CD14-positive monocyte (primary cell): Measurements from ENCODE around the gene PPP1R1C. TPM values are rescaled to one million over a fixed set of nuclear protein-coding genes. Genes with fewer than 3 reads are reported as not detected.

Experiments
- DNase-seq, 3 donors: peaks; one replicate each; pipeline ENCODE4 v3.0.0-alpha.2; 2011 to 2022
- H2AFZ ChIP-seq: 2 replicates; pipeline ENCODE4 v1.6.0; 2012; ENCODE audit warnings: mild to moderate bottlenecking, low read depth, low read length, inconsistent platforms; ENCODE audit not compliant: insufficient read depth, poor library complexity, severe bottlenecking
- H3K27ac ChIP-seq, 2 donors: 1 replicate in 1 of 2; 2 replicates in 1 of 2; pipeline ENCODE4 v1.5.1; 2012 to 2013; ENCODE audit warnings: low read length in 2 of 2, control low read depth in 1 of 2, inconsistent platforms in 1 of 2, low read depth in 1 of 2, mild to moderate bottlenecking in 1 of 2
- H3K27me3 ChIP-seq, 2 donors: one replicate each; pipeline versions ENCODE4 v1.6.0 to v1.6.1; 2011 to 2013; ENCODE audit warnings: low read length in 2 of 2; ENCODE audit not compliant: control insufficient read depth in 2 of 2, insufficient read depth in 2 of 2
- H3K36me3 ChIP-seq, 2 donors: replicated peaks in 1 of 2; 1 replicate in 1 of 2; 2 replicates in 1 of 2; pipeline versions ENCODE4 v1.5.1 to v1.6.1; 2012 to 2013; ENCODE audit warnings: low read length in 2 of 2, control low read depth in 1 of 2, inconsistent platforms in 1 of 2, mild to moderate bottlenecking in 1 of 2; ENCODE audit not compliant: insufficient read depth in 2 of 2, control insufficient read depth in 1 of 2
- H3K4me1 ChIP-seq, 2 donors: 1 replicate in 1 of 2; 2 replicates in 1 of 2; pipeline versions ENCODE4 v1.5.1 to v1.6.1; 2012 to 2013; ENCODE audit warnings: low read length in 2 of 2, control low read depth in 1 of 2, inconsistent platforms in 1 of 2, mild to moderate bottlenecking in 1 of 2, moderate library complexity in 1 of 2; ENCODE audit not compliant: insufficient read depth in 2 of 2, control insufficient read depth in 1 of 2
- H3K4me2 ChIP-seq: replicated peaks from 2 replicates; pipeline ENCODE3; 2012; ENCODE audit warnings: low read length, moderate library complexity, mild to moderate bottlenecking; ENCODE audit not compliant: poor library complexity, severe bottlenecking; ENCODE audit errors: extremely low read depth
- H3K4me3 ChIP-seq, 3 experiments: fragments of 200-600 bp in 1 of 3; sonication (generic) in 1 of 3; replicated peaks in 1 of 3; 1 replicate in 2 of 3; 2 replicates in 1 of 3; pipeline ENCODE4 v1.5.1; 2011 to 2013; ENCODE audit warnings: low read length in 3 of 3, mild to moderate bottlenecking in 3 of 3, control low read depth in 2 of 3, low read depth in 2 of 3, inconsistent platforms in 1 of 3, moderate library complexity in 1 of 3
- H3K79me2 ChIP-seq: 2 replicates; pipeline ENCODE4 v1.6.0; 2012; ENCODE audit warnings: mild to moderate bottlenecking, control low read depth, inconsistent platforms, low read length, moderate library complexity; ENCODE audit not compliant: insufficient read depth
- H3K9ac ChIP-seq: 2 replicates; pipeline ENCODE4 v1.6.0; 2017; ENCODE audit warnings: low read length, mild to moderate bottlenecking; ENCODE audit not compliant: insufficient read depth, poor library complexity, severe bottlenecking
- H3K9me3 ChIP-seq, 2 donors: replicated peaks in 1 of 2; 1 replicate in 1 of 2; 2 replicates in 1 of 2; pipeline versions ENCODE4 v1.5.1 to v1.6.1; 2012 to 2013; ENCODE audit warnings: low read length in 2 of 2, control low read depth in 1 of 2; ENCODE audit not compliant: control insufficient read depth in 1 of 2, insufficient read depth in 1 of 2
- H4K20me1 ChIP-seq: 2 replicates; pipeline ENCODE4 v1.6.0; 2012; ENCODE audit warnings: mild to moderate bottlenecking, low read length, control low read depth, moderate library complexity; ENCODE audit not compliant: insufficient read depth
- H3K27ac Mint-ChIP-seq, 7 donors: one replicate each; pipeline ENCODE4 v1.8.0; 2020; ENCODE audit warnings: mild to moderate bottlenecking in 7 of 7, mixed read lengths in 7 of 7, moderate library complexity in 6 of 7, inconsistent platforms in 2 of 7
- H3K27me3 Mint-ChIP-seq, 3 donors: one replicate each; pipeline ENCODE4 v1.8.0; 2021 to 2022; ENCODE audit warnings: low read depth in 3 of 3, mild to moderate bottlenecking in 3 of 3, mixed read lengths in 3 of 3, moderate library complexity in 3 of 3, inconsistent platforms in 1 of 3
- H3K36me3 Mint-ChIP-seq, 2 donors: one replicate each; pipeline ENCODE4 v1.8.0; 2020; ENCODE audit warnings: mixed read lengths in 2 of 2, inconsistent platforms in 1 of 2, mild to moderate bottlenecking in 1 of 2
- H3K4me1 Mint-ChIP-seq: one replicate; pipeline ENCODE4 v1.8.0; 2020; ENCODE audit warnings: mild to moderate bottlenecking, mixed read lengths
- H3K4me3 Mint-ChIP-seq, 2 donors: one replicate each; pipeline ENCODE4 v1.8.0; 2020; ENCODE audit warnings: mild to moderate bottlenecking in 2 of 2, mixed read lengths in 2 of 2, moderate library complexity in 1 of 2
- H3K9me3 Mint-ChIP-seq, 7 donors: one replicate each; pipeline ENCODE4 v1.8.0; 2020 to 2022; ENCODE audit warnings: mixed read lengths in 7 of 7, mild to moderate bottlenecking in 6 of 7, moderate library complexity in 6 of 7, inconsistent platforms in 2 of 7
- CTCF ChIP-seq: fragments of 200-600 bp; IDR thresholded peaks from one replicate; pipeline ENCODE4 v1.8.0; 2022; ENCODE audit warnings: antibody characterized with exemption, mild to moderate bottlenecking
- WGBS: methylation state at CpG from one replicate; pipeline ENCODE4 v1.1.5; 2013; ENCODE audit warnings: missing lambda C conversion rate; ENCODE audit not compliant: insufficient coverage; 5-methylcytosine and 5-hydroxymethylcytosine counted together
- intact Hi-C, 2 donors: fragments of 100-400 bp; cut with micrococcal nuclease; formaldehyde crosslinking; loops; one replicate each; pipeline versions ENCODE4 v1.15.0 to v1.15.1; 2023
- polyA plus RNA-seq, 3 donors: library from polyadenylated mRNA; depleted of rRNA in 1 of 3; unstranded in 2 of 3; stranded (reverse) in 1 of 3; fragments of 300-500 nt in 2 of 3; fragments of >200 nt in 1 of 3; fragmentation: Illumina TruSeq in 2 of 3; gene quantifications; 1 replicate in 2 of 3; 2 replicates in 1 of 3; pipeline ENCODE4 v1.2.3, GENCODE V29; 2012 to 2021

PPP1R1C gene
- polyA plus RNA-seq, 3 donors, result not detected

GRCh38 chr2:182113334-182113733 is 127.7 kb downstream of the PPP1R1C start:
- intact Hi-C loops, result no loop called here
- no peak for TF ChIP-seq CTCF
- no peak overlapping the region for H2AFZ ChIP-seq
- no peaks in the 10 kb centered on the region for H3K36me3 ChIP-seq
- no peaks in the 10 kb centered on the region for H3K4me1 Mint-ChIP-seq
- H3K27ac Mint-ChIP-seq, result no peak overlapping the region
- H3K4me2 ChIP-seq, result no peak overlapping the region
- no peaks in the 10 kb centered on the region for H4K20me1 ChIP-seq
- H3K4me1 ChIP-seq, result no peaks in the 10 kb centered on the region
- H3K9me3 ChIP-seq, result no peaks in the 10 kb centered on the region
- H3K4me3 ChIP-seq, result no peak overlapping the region
- no peak overlapping the region for H3K27ac ChIP-seq
- no peaks in the 10 kb centered on the region for H3K79me2 ChIP-seq
- H3K27me3 Mint-ChIP-seq, result peaks cover 2 to 4% (median 2%) of the 10 kb centered on the region in 3 donors
- no peaks in the 10 kb centered on the region for H3K9me3 Mint-ChIP-seq
- no peaks in the 10 kb centered on the region for H3K36me3 Mint-ChIP-seq
- no peaks in the 10 kb centered on the region for H3K27me3 ChIP-seq
- DNase-seq, result no peak
- H3K9ac ChIP-seq, result no peak overlapping the region
- WGBS, result 80% methylated on average over 1 of the region's 3 CpGs
- no peak overlapping the region for H3K4me3 Mint-ChIP-seq

GRCh38 chr2:182115258-182115657 is 129.6 kb downstream of the PPP1R1C start:
- Histone ChIP-seq H3K27me3 (no peaks in the 10 kb centered on the region), H4K20me1 (no peaks in the 10 kb centered on the region), H3K79me2 (no peaks in the 10 kb centered on the region), H3K36me3 (no peaks in the 10 kb centered on the region), H3K4me3 (no peak overlapping the region), H3K9ac (no peak overlapping the region), H3K4me2 (no peak overlapping the region), H3K4me1 (no peaks in the 10 kb centered on the region), H3K9me3 (no peaks in the 10 kb centered on the region), H2AFZ (no peak overlapping the region), H3K27ac (no peak overlapping the region)
- intact Hi-C loops, result no loop called here
- Mint-ChIP-seq H3K9me3 (peaks cover 0 to 1% (median 0%) of the 10 kb centered on the region in 7 donors), H3K4me1 (no peaks in the 10 kb centered on the region), H3K27ac (no peak overlapping the region), H3K27me3 (peaks cover 2 to 5% (median 2%) of the 10 kb centered on the region in 3 donors), H3K36me3 (no peaks in the 10 kb centered on the region), H3K4me3 (no peak overlapping the region)
- no peak for TF ChIP-seq CTCF
- no peak for DNase-seq
